HG02571 (cell line): Measurements from ENCODE around the gene NPAS2.

Experiments used
- ATAC-seq: cut with Tn5 transposase; IDR thresholded peaks from one replicate; pipeline ENCODE4 v1.9.1; 2021; ENCODE audit warnings: mild to moderate bottlenecking, moderate library complexity; ENCODE audit not compliant: unreplicated experiment

Gene NPAS2

DNA sequence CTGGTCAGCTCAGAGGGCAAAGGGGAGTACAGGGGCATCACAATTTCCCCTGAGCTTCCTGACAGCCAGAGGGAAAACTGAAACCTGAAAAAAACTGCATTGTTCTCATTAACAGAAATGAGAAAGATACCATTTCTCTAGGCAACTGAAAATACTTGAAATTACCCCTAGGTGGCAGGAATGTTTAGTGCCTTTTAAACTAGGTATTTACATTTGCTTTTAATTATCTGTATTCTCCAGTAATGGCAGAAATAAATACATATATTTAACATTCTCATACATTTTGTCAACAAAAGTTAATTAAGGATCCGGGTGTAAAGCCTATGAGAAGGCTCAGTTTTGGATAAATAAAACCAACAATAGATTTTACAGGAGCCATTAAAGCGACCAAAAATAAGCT is 216.6 kb downstream of the NPAS2 start:
- ATAC-seq = no peak

- no peak for ATAC-seq
Observed at GRCh38 chr2:101037161-101037755, 217.3 kb downstream of the NPAS2 start.

DNA sequence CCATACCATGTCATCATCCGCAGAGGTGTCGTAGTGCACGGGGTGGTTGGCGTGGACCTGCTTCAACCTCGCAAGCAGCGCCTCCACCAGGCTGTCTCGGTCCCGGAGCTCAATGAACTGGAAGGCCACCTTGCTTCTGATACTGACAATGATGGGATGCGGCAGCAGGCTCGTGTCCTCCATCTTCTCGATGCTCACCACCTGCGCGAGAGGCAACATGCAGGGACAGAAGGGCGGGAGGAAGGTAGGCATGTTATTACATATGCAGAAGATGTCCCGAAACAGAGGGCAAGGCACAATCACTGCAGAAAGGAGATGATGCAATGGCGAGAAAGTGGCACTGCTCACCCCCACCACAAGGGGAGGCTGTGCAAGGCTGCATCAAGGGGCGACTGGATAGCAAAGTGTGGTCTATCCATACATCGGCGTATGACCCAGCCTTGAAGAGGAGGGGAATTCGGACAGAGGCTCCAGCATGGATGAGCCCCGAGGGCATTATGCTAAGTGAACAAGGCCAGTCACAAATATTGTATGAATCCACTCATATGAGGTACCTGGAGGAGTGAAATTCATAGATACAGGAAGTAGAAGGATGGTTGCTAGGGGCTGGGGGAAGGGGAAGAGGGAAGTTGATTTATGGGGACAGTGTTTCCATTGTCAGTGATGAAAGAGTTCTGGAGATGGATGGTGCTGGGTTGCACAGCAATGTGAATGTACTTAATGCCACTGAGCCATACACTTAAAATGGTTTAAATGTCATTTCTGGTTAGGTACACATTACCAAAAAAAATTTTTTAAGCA is 218.7 kb downstream of the NPAS2 start:
- ATAC-seq = no peak

DNA sequence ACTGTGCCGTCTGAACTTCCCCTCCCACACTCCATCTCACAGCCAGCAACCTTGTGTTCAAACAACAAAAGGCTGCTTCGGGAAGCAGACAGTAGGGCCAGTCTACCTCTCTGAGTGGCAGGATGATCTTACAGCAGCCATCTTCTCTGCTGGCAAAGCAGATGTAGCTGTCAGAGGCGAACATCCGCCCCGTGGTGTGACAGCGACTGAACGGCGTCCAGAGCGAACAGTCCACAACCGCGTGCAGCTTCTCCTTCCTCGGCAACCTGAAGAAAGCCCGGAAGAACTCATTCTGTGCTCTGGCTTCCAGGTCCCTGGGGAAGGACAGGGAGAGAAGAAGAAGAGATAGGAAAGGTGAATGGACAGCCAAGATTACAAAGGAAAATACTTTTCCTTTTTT is 220.1 kb downstream of the NPAS2 start:
- ATAC-seq = no peak

DNA sequence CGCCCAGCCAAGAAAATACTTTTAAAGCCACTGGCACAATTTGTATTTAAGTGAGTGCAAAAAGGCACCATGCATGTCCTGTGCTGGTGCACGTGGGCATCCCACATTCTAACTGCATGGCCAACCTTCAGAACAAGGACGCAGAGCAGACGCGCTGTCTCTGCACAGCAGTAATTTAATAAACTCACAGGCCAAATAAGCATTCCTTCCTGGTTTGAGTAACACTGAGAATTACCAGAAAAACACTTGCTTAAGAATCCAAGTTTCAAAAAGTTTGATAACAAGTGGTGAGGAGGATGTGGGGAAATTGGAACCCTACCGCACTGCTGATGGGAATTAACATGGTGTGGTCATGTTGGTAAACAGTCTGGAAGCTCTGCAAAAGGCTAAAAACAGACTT is 220.8 kb downstream of the NPAS2 start:
- ATAC-seq = no peak

DNA sequence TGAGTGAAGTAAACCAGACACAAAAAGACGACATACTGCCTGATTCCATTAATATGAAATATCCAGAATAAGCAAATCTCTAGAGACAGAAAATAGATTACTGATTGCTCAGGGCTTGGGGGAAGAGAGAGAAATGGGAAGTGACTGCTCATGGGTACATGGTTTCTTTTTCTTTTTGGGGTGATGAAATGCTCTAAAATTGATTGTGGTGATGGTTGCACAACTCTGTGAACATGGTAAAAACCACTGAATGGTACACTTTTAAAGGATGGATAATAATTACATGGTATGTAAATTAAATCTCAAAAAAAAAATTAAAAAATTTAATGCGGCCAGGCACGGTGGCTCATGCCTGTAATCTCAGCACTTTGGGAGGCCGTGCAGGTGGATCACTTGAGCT is 221.5 kb downstream of the NPAS2 start:
- ATAC-seq = no peak

DNA sequence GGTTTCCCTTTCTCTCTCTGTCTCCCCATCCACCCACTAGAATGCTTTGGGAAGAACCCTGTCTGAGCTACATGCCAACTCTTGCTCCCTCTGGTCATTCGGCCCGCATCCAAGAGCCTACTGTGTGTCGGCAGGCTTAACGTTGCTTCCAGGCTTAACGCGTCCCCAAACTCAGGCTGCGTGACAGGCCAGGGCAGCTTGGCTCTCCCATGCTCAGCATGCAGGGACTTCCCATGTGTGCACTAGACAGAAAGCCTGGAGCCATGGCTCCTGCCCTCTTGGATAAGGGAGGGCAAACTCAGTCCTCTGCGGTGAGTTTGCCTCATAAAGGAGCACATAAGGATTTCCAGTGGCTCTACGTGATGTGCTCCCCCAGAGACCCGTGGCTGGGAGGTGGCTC is 225.4 kb downstream of the NPAS2 start:
- ATAC-seq = no peak
